Measurements from ENCODE around the gene C3.

The C3 gene

GRCh38 chr19:6744381-6745301, 24.2 kb upstream of the C3 start:
- no peak for DNase-seq (ENCODE audit: low read depth)

- DNase-seq (ENCODE audit: low read depth), result no peak
Observed at GRCh38 chr19:6743714-6744380, 23.4 kb upstream of the C3 start.

- no peak for DNase-seq (ENCODE audit: low read depth)
Observed at GRCh38 chr19:6743066-6743465, 22.6 kb upstream of the C3 start.

- DNase-seq (ENCODE audit: low read depth), result no peak
Observed at GRCh38 chr19:6740589-6741343, 20.3 kb upstream of the C3 start.

GRCh38 chr19:6739883-6740588, 19.6 kb upstream of the C3 start:
- DNase-seq (ENCODE audit: low read depth), result no peak

- peak; percentile 73 for DNase-seq (ENCODE audit: low read depth)
Observed at GRCh38 chr19:6739390-6739882, 19.0 kb upstream of the C3 start, which contains the start of gene TRIP10. TRIP10 (plus strand) TSS chr19:6739680; CDS start chr19:6739762, 82 bp downstream.

GRCh38 chr19:6738787-6739389, 18.4 kb upstream of the C3 start:
- peak; percentile 9 for DNase-seq (ENCODE audit: low read depth)

- DNase-seq (ENCODE audit: low read depth), result peak; percentile 65
Observed at GRCh38 chr19:6737873-6738786, 17.7 kb upstream of the C3 start.

GRCh38 chr19:6737284-6737872, 16.9 kb upstream of the C3 start, which contains the start of gene GPR108:
GPR108 (minus strand) TSS chr19:6737580; CDS start chr19:6737576, 4 bp downstream.
- DNase-seq (ENCODE audit: low read depth), result peak; percentile 99

GRCh38 chr19:6736917-6737283, 16.4 kb upstream of the C3 start:
- no peak for DNase-seq (ENCODE audit: low read depth)

- peak; percentile 50 for DNase-seq (ENCODE audit: low read depth)
Observed at GRCh38 chr19:6736169-6736916, 15.9 kb upstream of the C3 start.

- DNase-seq (ENCODE audit: low read depth), result no peak
Observed at GRCh38 chr19:6735181-6735911, 14.9 kb upstream of the C3 start.

GRCh38 chr19:6734096-6734696, 13.7 kb upstream of the C3 start:
- DNase-seq (ENCODE audit: low read depth), result no peak

- no peak for DNase-seq (ENCODE audit: low read depth)
Observed at GRCh38 chr19:6733338-6734095, 13.1 kb upstream of the C3 start.

- no peak for DNase-seq (ENCODE audit: low read depth)
Observed at GRCh38 chr19:6732803-6733337, 12.4 kb upstream of the C3 start.

- no peak for DNase-seq (ENCODE audit: low read depth)
Observed at GRCh38 chr19:6731822-6732221, 11.4 kb upstream of the C3 start.

Measured in T follicular helper cell (primary cell).